RWPE1 (cell line): ENCODE results near the gene MS4A14.

Experiments used
- CTCF ChIA-PET: fragments of 350-600 bp; sonication (Branson Sonifier 250); formaldehyde crosslinking; extraction: SDS; loops from one replicate; lab custom pipeline; 2021; lab: Yijun Ruan, JAX
- POLR2A ChIA-PET: fragments of 400-600 bp; formaldehyde crosslinking; extraction: SDS; loops from one replicate; lab custom pipeline; 2020; ENCODE audit warnings: antibody characterized with exemption; ENCODE audit not compliant: low non-redundant PET; lab: Yijun Ruan, JAX
- DNase-seq: peaks from one replicate; pipeline ENCODE4 v3.0.0; 2012; ENCODE audit warnings: low spot score
- H3K27ac ChIP-seq: fragments of 450-650 bp; 2 replicates; pipeline ENCODE4 v1.5.1; 2017
- TF ChIP-seq, protein P1 (sequence below): fragments of 450-650 bp; conservative IDR thresholded peaks from 2 replicates; pipeline ENCODE4 v1.5.1; 2017; ENCODE audit warnings: low read depth, mild to moderate bottlenecking

The MS4A14 gene, protein sequence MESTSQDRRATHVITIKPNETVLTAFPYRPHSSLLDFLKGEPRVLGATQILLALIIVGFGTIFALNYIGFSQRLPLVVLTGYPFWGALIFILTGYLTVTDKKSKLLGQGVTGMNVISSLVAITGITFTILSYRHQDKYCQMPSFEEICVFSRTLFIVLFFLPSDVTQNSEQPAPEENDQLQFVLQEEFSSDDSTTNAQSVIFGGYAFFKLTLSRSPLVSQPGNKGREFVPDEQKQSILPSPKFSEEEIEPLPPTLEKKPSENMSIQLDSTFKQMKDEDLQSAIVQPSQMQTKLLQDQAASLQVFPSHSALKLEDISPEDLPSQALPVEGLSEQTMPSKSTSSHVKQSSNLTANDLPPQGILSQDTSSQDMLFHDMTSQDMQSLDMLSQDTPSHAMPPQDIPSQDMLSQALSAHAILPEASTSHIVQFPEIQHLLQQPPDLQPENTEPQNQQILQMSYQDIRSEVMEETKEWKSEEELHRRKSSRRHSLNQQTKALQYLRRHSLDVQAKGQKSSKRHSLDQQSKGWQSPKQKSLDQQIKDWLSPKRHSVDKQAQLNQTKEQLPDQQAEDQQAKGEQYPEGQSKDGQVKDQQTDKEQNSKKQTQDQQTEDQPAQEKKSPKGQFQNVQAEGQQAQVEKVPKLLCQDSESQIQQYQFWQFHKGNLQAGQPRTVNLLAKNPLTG

DNA sequence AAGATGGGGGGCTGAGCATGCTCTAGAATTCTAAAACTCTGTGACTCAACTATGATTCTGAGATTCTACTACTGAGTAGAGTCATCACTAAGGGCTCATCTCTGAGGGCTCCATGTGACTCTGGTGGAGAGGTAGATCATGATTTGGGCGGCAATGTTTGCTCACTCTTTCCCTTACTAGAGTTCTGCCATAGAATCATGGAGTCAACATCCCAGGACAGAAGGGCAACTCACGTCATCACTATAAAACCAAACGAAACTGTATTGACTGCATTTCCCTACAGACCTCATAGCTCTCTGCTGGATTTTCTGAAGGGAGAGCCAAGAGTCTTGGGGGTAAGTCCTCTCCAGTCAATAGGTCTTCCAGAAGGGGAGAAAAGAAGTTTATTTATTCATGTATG lies at the start of gene MS4A14:
Gene MS4A14, plus strand, starts transcription at position 78 of the 400 bp plus-strand sequence. Its CDS starts 120 bp downstream, at position 198.
- DNase-seq, result no peak
- H3K27ac ChIP-seq, result no peak within 1 kb of the TSS
- TF ChIP-seq, protein P1, sequence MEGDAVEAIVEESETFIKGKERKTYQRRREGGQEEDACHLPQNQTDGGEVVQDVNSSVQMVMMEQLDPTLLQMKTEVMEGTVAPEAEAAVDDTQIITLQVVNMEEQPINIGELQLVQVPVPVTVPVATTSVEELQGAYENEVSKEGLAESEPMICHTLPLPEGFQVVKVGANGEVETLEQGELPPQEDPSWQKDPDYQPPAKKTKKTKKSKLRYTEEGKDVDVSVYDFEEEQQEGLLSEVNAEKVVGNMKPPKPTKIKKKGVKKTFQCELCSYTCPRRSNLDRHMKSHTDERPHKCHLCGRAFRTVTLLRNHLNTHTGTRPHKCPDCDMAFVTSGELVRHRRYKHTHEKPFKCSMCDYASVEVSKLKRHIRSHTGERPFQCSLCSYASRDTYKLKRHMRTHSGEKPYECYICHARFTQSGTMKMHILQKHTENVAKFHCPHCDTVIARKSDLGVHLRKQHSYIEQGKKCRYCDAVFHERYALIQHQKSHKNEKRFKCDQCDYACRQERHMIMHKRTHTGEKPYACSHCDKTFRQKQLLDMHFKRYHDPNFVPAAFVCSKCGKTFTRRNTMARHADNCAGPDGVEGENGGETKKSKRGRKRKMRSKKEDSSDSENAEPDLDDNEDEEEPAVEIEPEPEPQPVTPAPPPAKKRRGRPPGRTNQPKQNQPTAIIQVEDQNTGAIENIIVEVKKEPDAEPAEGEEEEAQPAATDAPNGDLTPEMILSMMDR, result no peak
- CTCF ChIA-PET, result no interaction called here
- POLR2A ChIA-PET, result no interaction called here

DNA sequence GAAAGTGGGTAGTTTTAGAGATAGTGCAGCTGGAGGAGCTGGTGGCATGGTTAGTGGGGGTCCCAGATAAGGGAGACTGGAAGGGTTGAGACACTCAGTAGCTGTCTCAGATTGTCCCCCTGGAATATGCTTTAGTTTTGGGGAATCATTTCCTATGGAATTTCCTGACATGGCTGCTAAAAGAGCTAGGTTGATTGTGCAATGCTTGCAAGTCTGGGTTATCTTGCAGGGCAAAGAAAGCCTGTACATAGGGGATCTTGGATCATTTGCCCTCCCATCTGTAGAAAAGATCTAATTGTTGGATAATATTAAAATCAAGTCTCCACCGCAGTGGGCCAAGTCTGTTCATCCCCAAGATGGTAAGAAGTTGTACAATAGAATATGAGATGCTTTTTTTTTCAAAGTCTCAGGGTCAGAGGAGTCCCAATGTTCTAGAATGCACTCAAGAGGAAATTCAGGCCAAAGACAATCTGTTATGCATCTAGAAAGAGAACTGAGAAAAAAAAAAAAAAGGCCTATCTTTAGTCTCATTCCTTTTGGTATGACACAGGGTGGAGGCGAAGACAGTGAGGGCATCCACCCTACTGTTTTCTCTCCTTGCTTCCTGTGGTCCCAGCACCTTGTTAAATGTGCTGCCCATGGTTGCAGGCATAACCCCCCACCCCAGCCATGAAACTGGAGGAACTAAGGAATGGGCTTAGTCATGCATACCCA lies 49.0 kb upstream of the MS4A14 start:
- POLR2A ChIA-PET, result no interaction called here
- no peak overlapping the region for H3K27ac ChIP-seq
- TF ChIP-seq, protein P1, result no peak
- no peak for DNase-seq
- CTCF ChIA-PET, result interaction anchor here (0.6 kb wide), 1 partner anchor 27 kb away, joined by 3 read pairs; no protein-coding TSS in a partner anchor

DNA sequence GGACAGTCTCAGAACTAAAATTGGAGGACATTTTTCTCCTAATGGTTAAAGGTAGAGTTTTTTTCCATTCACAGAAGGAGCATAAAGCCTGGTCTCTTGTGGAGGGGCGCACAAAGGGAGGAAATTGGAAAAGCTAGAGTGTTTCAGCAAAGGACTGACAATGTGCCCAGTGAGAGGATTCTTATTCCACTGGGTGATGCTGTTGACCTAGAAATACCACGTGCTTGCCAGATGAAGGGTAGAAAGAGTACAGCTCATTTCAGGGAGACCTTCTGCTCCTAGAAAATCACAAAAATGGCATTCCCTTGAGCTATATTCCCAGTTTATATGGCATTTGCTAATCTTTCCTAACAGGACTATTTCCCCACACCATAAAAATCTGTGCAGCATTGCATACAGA lies 48.1 kb upstream of the MS4A14 start:
- H3K27ac ChIP-seq, result no peak overlapping the region
- TF ChIP-seq, protein P1, result no peak
- POLR2A ChIA-PET, result no interaction called here
- DNase-seq, result no peak
- CTCF ChIA-PET, result interaction anchor here (0.6 kb wide), 2 partner anchors 21 to 57 kb away, joined by 3 to 5 read pairs; no protein-coding TSS in a partner anchor

DNA sequence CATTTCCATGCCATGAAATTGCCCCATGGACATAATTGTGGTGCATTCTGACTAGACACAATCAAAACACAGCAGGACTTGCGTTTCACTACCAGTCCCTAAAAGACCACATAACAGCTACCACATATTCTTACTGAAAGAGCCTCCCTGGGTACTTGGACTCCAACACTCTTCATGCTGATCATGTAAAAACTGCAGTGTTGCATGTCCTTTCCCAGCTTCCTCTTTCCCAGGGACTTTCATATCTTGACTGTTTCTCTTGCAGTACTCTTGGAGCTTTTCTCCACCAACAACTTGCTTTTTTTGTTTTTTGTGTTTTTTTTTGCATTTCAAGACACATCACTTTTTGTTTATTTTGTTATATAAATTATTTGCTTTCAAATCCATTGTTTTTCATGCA lies 46.3 kb upstream of the MS4A14 start:
- no peak for DNase-seq
- POLR2A ChIA-PET, result no interaction called here
- CTCF ChIA-PET, result interaction anchor here (1.4 kb wide), 1 partner anchor 13 kb away, joined by 4 read pairs; no protein-coding TSS in a partner anchor

DNA sequence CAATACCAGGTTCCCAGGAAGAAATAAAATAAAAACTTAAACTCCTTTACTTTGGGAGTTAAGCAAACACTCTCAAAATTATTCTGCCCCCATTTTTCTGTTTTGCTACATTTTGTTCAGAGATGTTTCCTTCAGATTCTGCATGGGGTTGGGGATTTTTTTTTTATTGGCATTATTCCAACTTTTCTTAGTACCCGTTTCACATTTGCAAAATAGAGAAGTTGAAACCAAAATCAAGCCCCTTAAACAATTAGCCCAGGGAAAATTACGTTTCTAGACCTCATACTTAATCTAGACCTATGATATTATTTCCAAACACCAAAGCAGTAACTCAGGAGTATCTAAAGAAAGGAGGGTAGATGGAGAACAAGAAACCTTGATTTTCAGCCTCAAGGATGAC lies 38.5 kb upstream of the MS4A14 start:
- ChIA-PET CTCF (no interaction called here), POLR2A (no interaction called here)
- TF ChIP-seq, protein P1, result no peak
- H3K27ac ChIP-seq, result no peak overlapping the region
- DNase-seq, result no peak

More for the DNA sequence above, 46.3 kb upstream of the MS4A14 start:
- no peak overlapping the region for H3K27ac ChIP-seq
- TF ChIP-seq, protein P1, result no peak

DNA sequence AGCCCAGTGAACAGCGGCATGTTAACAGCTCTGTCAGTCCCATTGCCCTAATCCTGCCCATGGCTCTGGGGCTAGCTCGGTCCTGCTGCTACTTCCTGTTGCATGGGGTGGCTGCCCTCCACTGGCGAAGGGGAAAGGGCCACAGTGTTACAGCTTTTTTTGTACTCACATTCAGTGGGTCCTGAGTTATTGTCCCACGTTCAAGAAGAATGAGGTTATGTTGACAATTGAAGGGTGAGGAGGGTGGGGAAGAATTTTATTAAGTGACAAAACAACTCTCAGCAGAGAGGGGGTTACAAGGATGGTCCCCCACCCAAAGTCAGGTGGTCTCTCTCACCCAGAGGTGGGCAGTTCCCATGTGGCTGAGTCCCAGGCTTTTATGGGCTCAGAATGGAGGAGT lies 35.6 kb upstream of the MS4A14 start:
- no peak overlapping the region for H3K27ac ChIP-seq
- TF ChIP-seq, protein P1, result no peak
- CTCF ChIA-PET, result no interaction called here
- POLR2A ChIA-PET, result no interaction called here
- DNase-seq, result no peak
